Astrocyte (in vitro differentiated cells and primary cell): ENCODE measurements around the gene GAGE12J.

Source experiments
- EZH2 ChIP-seq: IDR thresholded peaks from 2 replicates; pipeline ENCODE4 v1.6.1; 2012; ENCODE audit warnings: mild to moderate bottlenecking, low read length, inconsistent platforms; ENCODE audit not compliant: insufficient read depth
- TF ChIP-seq, protein P1 (sequence below): IDR thresholded peaks from 2 replicates; pipeline ENCODE4 v1.5.1; 2011; ENCODE audit warnings: low read depth, mild to moderate bottlenecking, inconsistent platforms, low read length, moderate library complexity; ENCODE audit not compliant: insufficient read depth

DNA sequence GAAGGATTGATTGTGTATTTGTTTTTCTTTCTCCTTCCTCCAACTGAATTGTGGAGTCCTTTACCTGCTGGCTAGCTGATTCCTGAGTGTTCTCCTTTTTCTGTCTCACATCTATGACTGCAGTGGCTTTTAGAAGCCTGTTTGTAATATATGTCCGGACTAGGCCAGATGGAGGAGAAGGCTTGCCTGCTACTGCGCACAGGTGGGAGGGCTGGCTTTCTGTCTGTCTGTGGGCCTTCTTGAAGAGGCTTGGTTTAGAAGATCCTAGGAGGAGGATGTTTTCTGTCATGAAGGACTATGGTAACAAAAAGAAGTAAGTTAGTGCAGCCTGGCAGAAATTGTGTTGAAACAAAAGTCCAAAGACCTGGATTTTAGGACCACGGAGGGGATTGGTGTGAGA lies 43.8 kb upstream of the GAGE12J start:
- TF ChIP-seq, protein P1, sequence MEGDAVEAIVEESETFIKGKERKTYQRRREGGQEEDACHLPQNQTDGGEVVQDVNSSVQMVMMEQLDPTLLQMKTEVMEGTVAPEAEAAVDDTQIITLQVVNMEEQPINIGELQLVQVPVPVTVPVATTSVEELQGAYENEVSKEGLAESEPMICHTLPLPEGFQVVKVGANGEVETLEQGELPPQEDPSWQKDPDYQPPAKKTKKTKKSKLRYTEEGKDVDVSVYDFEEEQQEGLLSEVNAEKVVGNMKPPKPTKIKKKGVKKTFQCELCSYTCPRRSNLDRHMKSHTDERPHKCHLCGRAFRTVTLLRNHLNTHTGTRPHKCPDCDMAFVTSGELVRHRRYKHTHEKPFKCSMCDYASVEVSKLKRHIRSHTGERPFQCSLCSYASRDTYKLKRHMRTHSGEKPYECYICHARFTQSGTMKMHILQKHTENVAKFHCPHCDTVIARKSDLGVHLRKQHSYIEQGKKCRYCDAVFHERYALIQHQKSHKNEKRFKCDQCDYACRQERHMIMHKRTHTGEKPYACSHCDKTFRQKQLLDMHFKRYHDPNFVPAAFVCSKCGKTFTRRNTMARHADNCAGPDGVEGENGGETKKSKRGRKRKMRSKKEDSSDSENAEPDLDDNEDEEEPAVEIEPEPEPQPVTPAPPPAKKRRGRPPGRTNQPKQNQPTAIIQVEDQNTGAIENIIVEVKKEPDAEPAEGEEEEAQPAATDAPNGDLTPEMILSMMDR = no peak
- TF ChIP-seq EZH2 = no peak
